Pancreas (tissue), 10 donors: ENCODE results near the gene NTNG2. TPM values are rescaled to one million over a fixed set of nuclear protein-coding genes. Genes with fewer than 3 reads are reported as not detected.
A peak's percentile ranks its signal among the peaks of the same experiment; 100 is the strongest.

ENCODE experiments used
- ATAC-seq, 4 donors: fragments of 200-7000 bp; cut with Tn5 transposase; one replicate each; pipeline versions ENCODE4 v1.8.0 to v1.9.1; 2020; ENCODE audit warnings: mild to moderate bottlenecking in 4 of 4, moderate library complexity in 4 of 4
- DNase-seq, 6 donors: peaks; one replicate each; pipeline ENCODE4 v3.0.0-alpha.2; 2020
- FAIRE-seq: peaks from 2 replicates; lab custom pipeline; 2012; peaks lifted over from hg19 to GRCh38; lab: Jason Lieb, UNC
- H3K27ac ChIP-seq, 4 donors: fragments of 200-600 bp; sonication (generic); 1 replicate in 3 of 4; 2 replicates in 1 of 4; pipeline versions ENCODE4 v1.5.0 to v1.8.0; 2020
- H3K27me3 ChIP-seq, 4 donors: fragments of 200-600 bp; one replicate each; pipeline ENCODE4 v1.8.0; 2021
- H3K36me3 ChIP-seq, 3 donors: fragments of 200-600 bp; sonication (generic) in 1 of 3; one replicate each; pipeline versions ENCODE4 v1.5.0 to v1.8.0; 2020 to 2021
- H3K4me1 ChIP-seq, 3 donors: fragments of 200-600 bp; one replicate each; pipeline ENCODE4 v1.8.0; 2021
- H3K4me3 ChIP-seq, 4 donors: fragments of 200-600 bp; sonication (generic) in 2 of 4; one replicate each; pipeline versions ENCODE4 v1.5.0 to v1.8.0; 2020 to 2021
- H3K9me3 ChIP-seq, 4 donors: fragments of 200-600 bp; one replicate each; pipeline ENCODE4 v1.8.0; 2021
- WGBS, 2 donors: extraction: QIAGEN DNeasy Blood & Tissue Kit; methylation state at CpG; one replicate each; pipeline ENCODE4 v1.1.7; 2013; 5-methylcytosine and 5-hydroxymethylcytosine counted together
- intact Hi-C, 3 donors: fragments of 100-400 bp; cut with DNase I; formaldehyde crosslinking; loops; one replicate each; pipeline versions ENCODE4 v1.11.1 to v1.14.2; 2022
- polyA plus RNA-seq, 2 donors: library from polyadenylated mRNA; stranded (reverse); fragments of 200-250 nt; gene quantifications; one replicate each; pipeline ENCODE4 v1.2.3, GENCODE V29; 2013
- total RNA-seq, 6 donors: library from RNA; stranded (reverse); fragmentation: NEBNext Ultra II Directional in 4 of 6; extraction: Animal tissue kit (Norgen Biotek cat#: 25700) in 4 of 6; gene quantifications; one replicate each; pipeline versions ENCODE4 v1.2.1 to v1.2.4, GENCODE V29; 2021 to 2023
- TF ChIP-seq, protein P1 (sequence below), 4 donors: fragments of 200-600 bp; sonication (generic) in 3 of 4; IDR thresholded peaks; one replicate each; pipeline versions ENCODE4 v1.5.0 to v1.8.0; 2021; ENCODE audit warnings: antibody characterized with exemption in 4 of 4
- donor health status: healthy with polysubstance abuse.
- donor health status: DM: no; HTN: no; CAD: no; lungs with moderate emphysema.
- donor health status: DM: no; HTN: no; CAD: no.
- donor health status: control.
- donor health status: control.
- donor health status: Bipolar disorder and iron deficiency.
- donor health status: DM: yes; HTN: yes; CAD: no.
- donor health status: DM: no; HTN: no; CAD: no.
- donor health status: DM: no; HTN: no; CAD: no.
- donor health status: DM: yes; HTN: yes; CAD: no.

NTNG2 gene, protein sequence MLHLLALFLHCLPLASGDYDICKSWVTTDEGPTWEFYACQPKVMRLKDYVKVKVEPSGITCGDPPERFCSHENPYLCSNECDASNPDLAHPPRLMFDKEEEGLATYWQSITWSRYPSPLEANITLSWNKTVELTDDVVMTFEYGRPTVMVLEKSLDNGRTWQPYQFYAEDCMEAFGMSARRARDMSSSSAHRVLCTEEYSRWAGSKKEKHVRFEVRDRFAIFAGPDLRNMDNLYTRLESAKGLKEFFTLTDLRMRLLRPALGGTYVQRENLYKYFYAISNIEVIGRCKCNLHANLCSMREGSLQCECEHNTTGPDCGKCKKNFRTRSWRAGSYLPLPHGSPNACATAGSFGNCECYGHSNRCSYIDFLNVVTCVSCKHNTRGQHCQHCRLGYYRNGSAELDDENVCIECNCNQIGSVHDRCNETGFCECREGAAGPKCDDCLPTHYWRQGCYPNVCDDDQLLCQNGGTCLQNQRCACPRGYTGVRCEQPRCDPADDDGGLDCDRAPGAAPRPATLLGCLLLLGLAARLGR
- 1 to 10 TPM; 1.0 to 6.4 (median 3.6) TPM for total RNA-seq
- 1 to 10 TPM; 1.1 to 1.5 TPM for polyA plus RNA-seq

DNA sequence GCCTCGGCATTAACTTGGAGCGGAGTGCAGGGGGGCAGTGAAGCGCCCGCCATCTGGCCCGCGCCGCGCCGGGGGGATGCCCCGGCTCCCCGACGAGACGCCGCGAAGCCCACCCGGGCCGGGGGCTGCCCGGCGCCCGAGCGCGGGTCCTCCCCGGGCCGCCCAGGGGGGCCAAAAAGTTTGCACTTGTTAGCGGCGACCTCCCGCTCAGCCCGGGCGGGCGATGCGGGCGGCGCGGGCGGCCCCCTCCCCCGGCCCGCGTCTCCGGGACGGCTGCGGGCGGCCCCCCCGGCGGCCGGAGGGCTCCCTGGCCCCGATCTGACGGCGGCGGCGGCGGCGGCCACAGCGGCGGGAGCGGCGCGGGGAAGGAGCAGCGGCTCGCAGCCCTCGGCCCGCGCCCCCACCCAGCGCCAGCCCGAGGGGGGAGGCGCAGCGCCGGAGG is at the start of gene NTNG2:
Gene NTNG2 (plus strand): TSS at position 316 of the 442 bp plus-strand sequence. CDS start 4,774 bp downstream, outside the sequence.
- no peaks in the 10 kb centered on the region for H3K9me3 ChIP-seq
- H3K4me3 ChIP-seq: peak within 1 kb of the TSS in 3 of 4 donors; percentile 33 to 60 (median 46)
- H3K27ac ChIP-seq: no peak within 1 kb of the TSS
- H3K27me3 ChIP-seq: peaks cover 0 to 3% (median 0%) of the 10 kb centered on the region in 4 donors
- H3K4me1 ChIP-seq: peaks cover 15 to 24% (median 22%) of the 10 kb centered on the region in 3 donors
- intact Hi-C loops: no loop called here
- TF ChIP-seq, protein P1, sequence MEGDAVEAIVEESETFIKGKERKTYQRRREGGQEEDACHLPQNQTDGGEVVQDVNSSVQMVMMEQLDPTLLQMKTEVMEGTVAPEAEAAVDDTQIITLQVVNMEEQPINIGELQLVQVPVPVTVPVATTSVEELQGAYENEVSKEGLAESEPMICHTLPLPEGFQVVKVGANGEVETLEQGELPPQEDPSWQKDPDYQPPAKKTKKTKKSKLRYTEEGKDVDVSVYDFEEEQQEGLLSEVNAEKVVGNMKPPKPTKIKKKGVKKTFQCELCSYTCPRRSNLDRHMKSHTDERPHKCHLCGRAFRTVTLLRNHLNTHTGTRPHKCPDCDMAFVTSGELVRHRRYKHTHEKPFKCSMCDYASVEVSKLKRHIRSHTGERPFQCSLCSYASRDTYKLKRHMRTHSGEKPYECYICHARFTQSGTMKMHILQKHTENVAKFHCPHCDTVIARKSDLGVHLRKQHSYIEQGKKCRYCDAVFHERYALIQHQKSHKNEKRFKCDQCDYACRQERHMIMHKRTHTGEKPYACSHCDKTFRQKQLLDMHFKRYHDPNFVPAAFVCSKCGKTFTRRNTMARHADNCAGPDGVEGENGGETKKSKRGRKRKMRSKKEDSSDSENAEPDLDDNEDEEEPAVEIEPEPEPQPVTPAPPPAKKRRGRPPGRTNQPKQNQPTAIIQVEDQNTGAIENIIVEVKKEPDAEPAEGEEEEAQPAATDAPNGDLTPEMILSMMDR (IDR thresholded peaks at IDR 0.05): no peak
- H3K36me3 ChIP-seq: no peaks in the 10 kb centered on the region
- FAIRE-seq (no peak), DNase-seq (no peak), ATAC-seq (no peak)
- WGBS, 2 donors: 1 to 3% methylated on average over 29 to 67 of the region's 67 CpGs

DNA sequence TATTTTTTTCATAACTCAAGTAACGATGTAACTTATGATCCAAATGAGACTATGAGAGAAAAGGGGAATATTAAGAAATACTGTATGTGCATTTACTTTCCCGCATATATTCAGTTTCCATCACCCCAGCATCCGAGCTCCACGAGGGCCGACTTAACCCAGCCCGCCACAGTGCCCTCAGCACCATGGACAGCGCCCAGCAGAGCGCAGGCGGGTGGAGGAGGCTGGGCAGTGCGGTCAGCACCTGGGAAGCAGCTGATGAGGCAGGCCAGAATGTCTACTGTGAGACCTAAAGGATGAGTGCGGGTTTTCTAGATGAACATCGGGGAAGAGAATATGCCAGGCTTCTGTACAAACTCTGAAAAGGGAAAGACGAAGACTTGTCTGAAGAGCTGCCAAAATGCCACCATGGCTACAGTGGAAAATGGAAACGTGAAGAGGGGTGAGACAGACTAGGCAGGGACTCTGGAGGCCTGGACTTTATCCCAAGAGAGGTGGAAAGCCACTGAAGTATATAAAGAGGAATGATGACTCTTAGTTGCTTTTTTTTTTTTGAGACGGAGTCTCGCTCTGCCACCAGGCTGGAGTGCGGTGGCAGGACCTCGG is 47.7 kb upstream of the NTNG2 start:
- peak; percentile 73 to 99 (median 94) for ATAC-seq

DNA sequence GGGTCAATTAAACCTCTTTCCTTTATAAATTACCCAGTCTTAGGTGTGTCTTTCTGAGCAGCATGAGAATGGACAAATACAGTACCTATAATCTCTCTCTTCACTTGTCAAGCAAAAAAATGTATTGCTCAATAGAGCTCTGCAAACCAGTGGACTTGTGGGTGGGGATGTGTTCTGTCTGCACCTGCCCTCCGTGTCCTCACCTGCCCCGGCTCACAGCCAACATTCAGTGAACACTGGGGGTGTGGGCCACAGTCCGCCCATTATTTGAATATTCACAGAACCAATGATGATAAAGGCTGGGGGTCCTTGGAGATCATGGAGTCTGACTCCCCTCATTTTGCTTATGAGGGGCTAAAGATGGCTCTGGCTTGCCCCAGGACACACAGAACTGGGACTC is 45.3 kb upstream of the NTNG2 start:
- Histone ChIP-seq H3K27me3 (peaks cover 0 to 7% (median 0%) of the 10 kb centered on the region in 4 donors), H3K9me3 (no peaks in the 10 kb centered on the region), H3K27ac (no peak overlapping the region), H3K4me3 (no peak overlapping the region), H3K36me3 (no peaks in the 10 kb centered on the region), H3K4me1 (no peaks in the 10 kb centered on the region)
- intact Hi-C loops: no loop called here
- TF ChIP-seq, protein P1 (IDR thresholded peaks at IDR 0.05): no peak
- WGBS, 2 donors: 60 to 65% methylated on average over 3 of the region's 3 CpGs
- FAIRE-seq: no peak
- no peak for ATAC-seq
- no peak for DNase-seq

More for the DNA sequence above, 47.7 kb upstream of the NTNG2 start:
- Histone ChIP-seq H3K27ac (no peak overlapping the region), H3K4me3 (no peak overlapping the region), H3K9me3 (no peaks in the 10 kb centered on the region), H3K4me1 (no peaks in the 10 kb centered on the region), H3K36me3 (no peaks in the 10 kb centered on the region), H3K27me3 (peaks cover 0 to 7% (median 0%) of the 10 kb centered on the region in 4 donors)
- peak; percentile 47 to 94 (median 75) for DNase-seq
- TF ChIP-seq, protein P1 (IDR thresholded peaks at IDR 0.05): no peak
- WGBS, 2 donors: 11 to 29% methylated on average over 14 to 18 of the region's 18 CpGs
- FAIRE-seq: no peak
- intact Hi-C loops: no loop called here

DNA sequence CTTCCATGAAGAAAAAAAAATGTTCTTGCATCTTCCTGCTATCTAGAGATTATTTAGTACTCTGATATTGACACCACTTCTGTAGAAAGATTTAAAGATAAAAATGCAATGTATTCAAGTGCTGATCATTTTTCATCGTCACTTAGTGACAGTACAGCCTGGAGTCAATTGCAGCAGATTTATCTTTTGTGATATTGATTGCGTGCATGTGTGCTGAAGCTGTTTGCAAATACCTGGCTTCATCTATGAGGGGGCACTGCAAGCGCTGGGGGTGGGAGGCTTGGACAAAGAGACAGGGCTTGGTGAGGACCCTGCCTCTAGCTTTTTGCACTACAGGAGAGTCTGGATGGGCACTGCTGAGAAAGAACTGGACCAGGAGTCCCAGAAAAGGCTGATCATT is 44.2 kb upstream of the NTNG2 start:
- TF ChIP-seq, protein P1 (IDR thresholded peaks at IDR 0.05): no peak
- intact Hi-C loops: no loop called here
- H3K27ac ChIP-seq: no peak overlapping the region
- FAIRE-seq (no peak), DNase-seq (no peak), ATAC-seq (no peak)
- H3K36me3 ChIP-seq: no peaks in the 10 kb centered on the region
- H3K4me3 ChIP-seq: no peak overlapping the region
- H3K27me3 ChIP-seq: peaks cover 0 to 7% (median 0%) of the 10 kb centered on the region in 4 donors
- no peaks in the 10 kb centered on the region for H3K4me1 ChIP-seq
- WGBS, 2 donors: 18 to 24% methylated on average over 3 of the region's 3 CpGs
- no peaks in the 10 kb centered on the region for H3K9me3 ChIP-seq
